ENCODE results near the gene RAB8B.

RAB8B gene

GRCh38 chr15:63225381-63225780, 36.0 kb downstream of the RAB8B start:
- no peaks in the 10 kb centered on the region for H3K9me3 ChIP-seq (ENCODE audit: severe bottlenecking)
- TF ChIP-seq CTCF (IDR thresholded peaks at IDR 0.05; ENCODE audit: low read depth, low read length), result no peak
- no peak for DNase-seq
- H3K4me3 ChIP-seq (ENCODE audit: low read depth, low read length), result no peak overlapping the region
- no peaks in the 10 kb centered on the region for H3K27me3 ChIP-seq (ENCODE audit: insufficient read depth, low read depth, severe bottlenecking)
- H3K36me3 ChIP-seq, result no peaks in the 10 kb centered on the region
- H3K27ac ChIP-seq, result no peak overlapping the region

- no peak for TF ChIP-seq CTCF (IDR thresholded peaks at IDR 0.05; ENCODE audit: low read depth, low read length)
These were observed 36.9 kb downstream of the RAB8B start for GRCh38 chr15:63226155-63226883.

GRCh38 chr15:63226966-63227401, 37.6 kb downstream of the RAB8B start:
- Histone ChIP-seq H3K27me3 (ENCODE audit: insufficient read depth, low read depth, severe bottlenecking) (no peaks in the 10 kb centered on the region), H3K4me3 (ENCODE audit: low read depth, low read length) (no peak overlapping the region), H3K9me3 (ENCODE audit: severe bottlenecking) (no peaks in the 10 kb centered on the region), H3K27ac (no peak overlapping the region), H3K36me3 (no peaks in the 10 kb centered on the region)
- DNase-seq, result no peak
- TF ChIP-seq CTCF (IDR thresholded peaks at IDR 0.05; ENCODE audit: low read depth, low read length), result no peak

More at GRCh38 chr15:63226155-63226883, 36.9 kb downstream of the RAB8B start:
- no peak overlapping the region for H3K4me3 ChIP-seq (ENCODE audit: low read depth, low read length)
- no peaks in the 10 kb centered on the region for H3K36me3 ChIP-seq
- no peaks in the 10 kb centered on the region for H3K9me3 ChIP-seq (ENCODE audit: severe bottlenecking)
- no peak for DNase-seq
- H3K27ac ChIP-seq, result no peak overlapping the region
- no peaks in the 10 kb centered on the region for H3K27me3 ChIP-seq (ENCODE audit: insufficient read depth, low read depth, severe bottlenecking)

- Histone ChIP-seq H3K27me3 (ENCODE audit: insufficient read depth, low read depth, severe bottlenecking) (no peaks in the 10 kb centered on the region), H3K27ac (no peak overlapping the region), H3K36me3 (no peaks in the 10 kb centered on the region), H3K9me3 (ENCODE audit: severe bottlenecking) (no peaks in the 10 kb centered on the region), H3K4me3 (ENCODE audit: low read depth, low read length) (no peak overlapping the region)
- no peak for DNase-seq
- no peak for TF ChIP-seq CTCF (IDR thresholded peaks at IDR 0.05; ENCODE audit: low read depth, low read length)
These were observed 38.3 kb downstream of the RAB8B start for GRCh38 chr15:63227689-63228088.

- Histone ChIP-seq H3K36me3 (no peaks in the 10 kb centered on the region), H3K27ac (no peak overlapping the region), H3K4me3 (ENCODE audit: low read depth, low read length) (no peak overlapping the region), H3K27me3 (ENCODE audit: insufficient read depth, low read depth, severe bottlenecking) (no peaks in the 10 kb centered on the region), H3K9me3 (ENCODE audit: severe bottlenecking) (no peaks in the 10 kb centered on the region)
- no peak for TF ChIP-seq CTCF (IDR thresholded peaks at IDR 0.05; ENCODE audit: low read depth, low read length)
- no peak for DNase-seq
These were observed 41.8 kb downstream of the RAB8B start for GRCh38 chr15:63231206-63231605.

- Histone ChIP-seq H3K27ac (no peak overlapping the region), H3K9me3 (ENCODE audit: severe bottlenecking) (no peaks in the 10 kb centered on the region), H3K27me3 (ENCODE audit: insufficient read depth, low read depth, severe bottlenecking) (no peaks in the 10 kb centered on the region), H3K36me3 (no peaks in the 10 kb centered on the region), H3K4me3 (ENCODE audit: low read depth, low read length) (no peak overlapping the region)
- DNase-seq, result no peak
- no peak for TF ChIP-seq CTCF (IDR thresholded peaks at IDR 0.05; ENCODE audit: low read depth, low read length)
These were observed 42.3 kb downstream of the RAB8B start for GRCh38 chr15:63231706-63232105.

Measured in WERI-Rb-1 (cell line).